ENCODE measurements around the gene LHFPL2. TPM values are rescaled to one million over a fixed set of nuclear protein-coding genes. Genes with fewer than 3 reads are reported as not detected.

Gene LHFPL2
- total and polyA plus RNA-seq, 9 of the 15 experiments (the other 6 are each of a cell fraction or from before 2014, with no cell fraction given) = 1.0 to 6.6 (median 4.6) TPM

- Histone ChIP-seq H3K9me3 (replicated peaks; ENCODE audit: control insufficient read depth, insufficient read depth, low read depth, low read length) (no peaks in the 10 kb centered on the region), H3K4me3 (peak overlapping the region; percentile 49; the same call in 1 of the 2 replicates), H3K27ac (ENCODE audit: extremely low read depth, low read depth, low read length) (no peak overlapping the region), H3K4me2 (ENCODE audit: insufficient read depth, low read length) (peak overlapping the region; percentile 90), H3K27me3 (ENCODE audit: control insufficient read depth in 2 of 2, insufficient read depth in 2 of 2, low read length in 2 of 2) (no peaks in the 10 kb centered on the region), H3K36me3 (ENCODE audit: control insufficient read depth, insufficient read depth, low read length) (no peaks in the 10 kb centered on the region), H3K79me2 (ENCODE audit: control insufficient read depth, insufficient read depth, low read length) (peaks cover 36% of the 10 kb centered on the region), H3K4me1 (replicated peaks in 1 of 2; ENCODE audit: control insufficient read depth in 2 of 2, insufficient read depth in 2 of 2, low read length in 2 of 2) (peaks cover 19 to 41% of the 10 kb centered on the region in 2 experiments), H3K9me1 (ENCODE audit: control insufficient read depth, insufficient read depth, low read length) (no peaks in the 10 kb centered on the region), H3K9ac (ENCODE audit: insufficient read depth in 1 of 2, low read depth in 2 of 2, low read length in 2 of 2) (peak overlapping the region; percentile 53 to 59; a peak in 2 of 4 replicates), H2AFZ (ENCODE audit: low read depth, low read length) (peak overlapping the region; percentile 25; the same call in 1 of the 2 replicates), H4K20me1 (replicated peaks; ENCODE audit: control insufficient read depth, insufficient read depth, low read length) (no peaks in the 10 kb centered on the region)
- peak; percentile 13 for ATAC-seq
- FAIRE-seq = peak; percentile 51
- peak in 3 of 4 experiments; percentile 22 to 57 (median 49) for DNase-seq (ENCODE audit: extremely low read depth in 1 of 4, low spot score in 3 of 4)
- CTCF ChIA-PET (ENCODE audit: low intra/inter-chr PET ratio) = no interaction called here
- no TSS peak for BruUV-seq (replicated peaks)
- POLR2A ChIA-PET = interaction anchor here (0.7 to 2.3 kb wide), 5 partner anchors 12 to 282 kb away, joined by 3 to 7 read pairs (median 3); partner anchors contain the start of gene SCAMP1
- WGBS (ENCODE audit: insufficient coverage, low coverage, missing lambda C conversion rate) = 5% methylated on average over 3 of the region's 3 CpGs
- in situ Hi-C loops (cut with MboI) = loop anchor here (25.0 kb wide), 1 partner anchor 1904 kb away; the partner anchor contains the start of gene ZFYVE16
- intact Hi-C loops (cut with micrococcal nuclease) = loop anchor here (2.0 kb wide), 1 partner anchor 23 kb away; no protein-coding TSS in a partner anchor
- TF ChIP-seq FOXJ2 (tag; IDR thresholded peaks at IDR 0.05) = peak; percentile 65; the same call in 1 of the 2 replicates
- no peak for TF ChIP-seq POLR2H (tag; IDR thresholded peaks at IDR 0.05; ENCODE audit: low read depth)
- TF ChIP-seq ZNF695 (CRISPR knock-in tag; IDR thresholded peaks at IDR 0.05) = no peak
- TF ChIP-seq IRF2 (CRISPR knock-in tag; IDR thresholded peaks at IDR 0.05) = no peak
- TF ChIP-seq RFX7 (CRISPR knock-in tag; IDR thresholded peaks at IDR 0.05) = no peak
- no peak for TF ChIP-seq TCF15 (CRISPR knock-in tag; IDR thresholded peaks at IDR 0.05)
- TF ChIP-seq NR1H2 (CRISPR knock-in tag; IDR thresholded peaks at IDR 0.05) = no peak
- no peak for TF ChIP-seq ZNF239 (CRISPR knock-in tag; IDR thresholded peaks at IDR 0.05)
- no peak for TF ChIP-seq PRPF4 (IDR thresholded peaks at IDR 0.05; ENCODE audit: insufficient read depth, low read depth, low read length, poor library complexity, severe bottlenecking)
- TF ChIP-seq EP300 (IDR thresholded peaks at IDR 0.05; ENCODE audit: low read length) = peak; percentile 71
- TF ChIP-seq STAT5A (IDR thresholded peaks at IDR 0.05; ENCODE audit: borderline replicate concordance, low read length) = no peak
- TF ChIP-seq RCOR1 (IDR thresholded peaks at IDR 0.05; ENCODE audit: borderline replicate concordance in 1 of 2, low read depth in 2 of 2, low read length in 2 of 2) = peak in 1 of 2 experiments; percentile 34; a peak in 1 of 4 replicates
- TF ChIP-seq ARID1B (IDR thresholded peaks at IDR 0.05) = 0 out of 2 replicates have a peak, but pooled peaks have one; percentile 19
- peak; percentile 21 for TF ChIP-seq TBP (optimal IDR thresholded peaks at IDR 0.05; ENCODE audit: low read depth, low read length)
- no peak for TF ChIP-seq BCL6 (CRISPR knock-in tag; IDR thresholded peaks at IDR 0.05)
- TF ChIP-seq FOSL1 (tag; conservative IDR thresholded peaks at IDR 0.05) = peak; percentile 58
- TF ChIP-seq SIRT6 (IDR thresholded peaks at IDR 0.05; ENCODE audit: low read depth, low read length) = no peak
- 0 out of 2 replicates have a peak, but pooled peaks have one; percentile 4 for TF ChIP-seq VEZF1 (CRISPR knock-in tag; IDR thresholded peaks at IDR 0.05)
- TF ChIP-seq NBN (IDR thresholded peaks at IDR 0.05; ENCODE audit: low read depth) = no peak
- TF ChIP-seq JUND (IDR thresholded peaks at IDR 0.05; ENCODE audit: borderline replicate concordance, low read depth, low read length) = peak; percentile 48; the same call in 1 of the 2 replicates
- TF ChIP-seq JUND (tag; IDR thresholded peaks at IDR 0.05; ENCODE audit: borderline replicate concordance, low read depth, low read length) = no peak
- no peak for TF ChIP-seq HDAC3 (IDR thresholded peaks at IDR 0.05; ENCODE audit: borderline replicate concordance, partially characterized antibody)
Measured at GRCh38 chr5:78508186-78508765, 140.3 kb downstream of the LHFPL2 start.

Data from K562 (cell line).